CD4-positive, alpha-beta T cell treated with Interleukin-12 subunit alpha and Interleukin-12 subunit beta, for 1 hour (primary cell): ENCODE results near the gene LDLR.
"Not testable (repeated sequence)": the region's sequence is repeated elsewhere in the genome, so short reads cannot be mapped to it uniquely, and the experiment has no call there.

ENCODE experiments used
- DNase-seq: peaks from one replicate; pipeline ENCODE4 v3.0.0-alpha.2; 2020

The LDLR gene

DNA sequence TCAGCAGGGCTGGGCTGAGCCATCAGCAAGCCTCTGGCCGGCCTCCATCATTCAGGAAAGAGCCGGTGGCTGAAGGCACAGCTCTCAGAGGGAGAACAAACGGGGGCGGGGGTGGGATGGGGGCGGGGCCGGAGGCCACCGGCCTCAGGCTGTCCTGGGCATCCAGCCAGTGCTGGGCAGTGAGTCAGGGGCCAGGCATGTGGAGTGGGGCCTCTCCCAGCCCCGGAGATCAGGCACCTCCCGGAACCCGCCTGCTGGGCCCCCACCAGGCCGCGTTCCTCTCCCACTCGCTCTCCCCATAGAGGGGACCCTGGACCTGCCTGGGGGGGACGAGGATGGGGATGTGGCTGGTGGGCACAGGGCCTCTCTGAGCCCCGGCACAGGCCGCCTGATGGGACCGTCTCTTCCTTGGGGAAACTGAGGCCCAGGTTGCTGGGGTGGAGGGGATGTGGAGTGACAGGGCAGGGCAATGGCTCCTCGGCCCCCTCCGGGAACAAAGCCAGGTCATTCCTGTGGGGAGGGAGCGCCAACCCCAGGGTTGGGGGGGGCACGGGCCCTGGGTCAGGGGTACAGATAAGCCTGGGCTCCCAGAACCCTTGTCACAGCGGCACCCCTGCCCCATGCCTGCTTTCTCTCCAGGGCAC, 53.4 kb downstream of the LDLR start:
- DNase-seq: no peak

DNA sequence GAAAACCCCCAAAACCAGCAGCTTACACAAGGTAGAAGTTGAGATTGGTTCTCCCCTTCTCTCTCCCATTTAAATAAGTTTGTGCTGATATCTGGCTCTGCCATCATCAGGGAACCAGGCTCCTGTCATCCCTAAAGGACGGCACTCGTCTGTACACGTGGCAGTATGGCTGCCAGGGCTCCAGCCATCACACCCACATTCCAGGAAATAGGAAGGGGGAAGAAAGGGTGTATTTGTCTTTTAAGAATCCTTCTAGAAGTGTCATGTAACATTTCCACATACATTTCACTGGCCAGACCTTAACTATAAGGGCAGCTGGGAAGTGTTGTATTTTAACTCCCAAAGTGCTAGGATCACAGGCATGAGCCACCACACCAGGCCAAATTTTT, 56.3 kb downstream of the LDLR start:
- no peak for DNase-seq

DNA sequence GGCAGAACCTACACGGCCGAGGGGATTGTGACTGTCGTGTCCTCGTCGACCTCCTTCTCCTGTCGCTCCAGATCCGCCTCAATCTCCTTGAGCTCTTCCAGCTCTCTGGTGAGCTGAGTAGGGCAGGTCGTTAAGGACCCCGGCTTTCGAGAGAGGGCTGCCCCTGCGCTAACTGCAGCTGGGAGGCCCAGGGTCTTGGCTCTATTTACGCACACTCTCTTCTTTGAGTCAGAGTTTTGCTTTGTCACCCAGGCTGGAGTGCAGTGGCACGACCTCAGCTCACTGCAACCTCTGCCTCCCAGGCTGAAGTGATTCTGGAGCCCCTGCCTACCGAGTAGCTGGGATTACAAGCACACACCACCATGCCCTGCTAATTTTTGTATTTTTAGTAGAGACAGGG, 58.7 kb downstream of the LDLR start:
- no peak for DNase-seq

DNA sequence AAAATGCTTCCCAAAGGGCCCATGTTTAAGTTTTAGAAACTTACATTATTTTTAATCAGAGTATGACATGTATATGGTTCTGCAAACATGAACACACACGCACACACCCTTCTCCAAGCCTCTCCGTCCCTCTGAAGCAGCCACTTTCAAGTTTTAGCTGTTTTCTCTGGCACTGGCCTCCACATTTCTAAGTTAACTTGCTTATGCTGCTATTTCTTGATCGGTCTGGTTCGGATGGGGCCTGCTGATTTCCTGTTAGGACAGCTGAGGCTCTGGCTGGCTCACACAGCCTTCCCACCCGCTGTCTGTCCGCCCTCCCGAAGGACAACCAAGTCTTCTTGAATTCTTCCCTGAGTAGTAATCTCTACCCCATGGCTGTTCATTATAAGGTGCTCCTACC, 61.9 kb downstream of the LDLR start:
- DNase-seq: no peak

DNA sequence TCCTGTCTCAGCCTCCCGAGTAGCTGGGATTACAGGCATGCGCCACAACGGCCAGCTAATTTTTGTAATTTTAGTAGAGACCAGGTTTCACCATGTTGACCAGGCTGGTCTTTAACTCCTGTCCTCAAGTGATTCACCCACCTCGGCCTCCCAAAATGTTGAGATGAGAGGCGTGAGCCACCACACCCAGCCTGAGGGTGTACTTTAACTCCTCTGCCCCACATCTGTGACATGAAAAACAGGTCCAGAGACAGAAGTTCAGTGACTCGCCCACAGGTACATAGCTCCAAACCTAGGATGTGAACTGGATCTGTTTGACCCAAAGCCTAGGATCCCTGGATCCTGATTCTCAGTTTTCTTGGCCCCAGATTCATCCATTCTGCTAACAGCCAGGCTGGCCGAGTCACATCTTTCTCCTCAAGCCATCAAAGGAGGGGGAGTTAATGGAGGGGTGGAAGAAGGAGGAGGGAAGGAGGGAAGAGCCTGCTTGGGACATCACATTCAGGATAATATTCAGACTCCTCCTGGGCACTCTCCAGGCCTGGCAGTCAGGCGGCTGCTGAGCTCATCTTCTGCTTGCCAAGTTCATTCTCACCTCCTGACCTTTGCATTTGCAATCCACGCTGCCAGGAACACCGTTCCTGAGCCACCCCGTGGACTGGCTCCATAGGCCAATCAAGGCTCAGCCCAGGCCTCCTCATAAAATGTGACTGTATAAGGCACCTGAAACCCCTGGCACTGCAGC, 63.2 kb downstream of the LDLR start:
- DNase-seq: no peak

DNA sequence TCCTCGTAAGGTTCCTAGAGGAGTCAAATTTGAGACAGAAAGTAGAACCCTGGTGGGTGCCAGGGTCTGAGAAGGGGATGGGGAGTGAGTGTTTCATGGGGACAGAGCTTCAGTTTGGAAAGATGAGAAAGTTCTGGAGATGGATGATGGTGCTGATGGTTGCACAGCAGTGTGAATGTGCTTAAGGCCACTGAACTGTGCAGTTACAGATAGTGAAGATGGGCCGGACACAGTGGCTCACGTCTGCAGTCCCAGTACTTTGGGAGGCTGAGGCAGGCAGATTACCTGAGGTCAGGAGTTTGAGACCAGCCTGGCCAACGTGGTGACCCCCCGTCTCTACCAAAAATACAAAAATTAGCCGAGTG, 65.4 kb downstream of the LDLR start:
- no peak for DNase-seq

DNA sequence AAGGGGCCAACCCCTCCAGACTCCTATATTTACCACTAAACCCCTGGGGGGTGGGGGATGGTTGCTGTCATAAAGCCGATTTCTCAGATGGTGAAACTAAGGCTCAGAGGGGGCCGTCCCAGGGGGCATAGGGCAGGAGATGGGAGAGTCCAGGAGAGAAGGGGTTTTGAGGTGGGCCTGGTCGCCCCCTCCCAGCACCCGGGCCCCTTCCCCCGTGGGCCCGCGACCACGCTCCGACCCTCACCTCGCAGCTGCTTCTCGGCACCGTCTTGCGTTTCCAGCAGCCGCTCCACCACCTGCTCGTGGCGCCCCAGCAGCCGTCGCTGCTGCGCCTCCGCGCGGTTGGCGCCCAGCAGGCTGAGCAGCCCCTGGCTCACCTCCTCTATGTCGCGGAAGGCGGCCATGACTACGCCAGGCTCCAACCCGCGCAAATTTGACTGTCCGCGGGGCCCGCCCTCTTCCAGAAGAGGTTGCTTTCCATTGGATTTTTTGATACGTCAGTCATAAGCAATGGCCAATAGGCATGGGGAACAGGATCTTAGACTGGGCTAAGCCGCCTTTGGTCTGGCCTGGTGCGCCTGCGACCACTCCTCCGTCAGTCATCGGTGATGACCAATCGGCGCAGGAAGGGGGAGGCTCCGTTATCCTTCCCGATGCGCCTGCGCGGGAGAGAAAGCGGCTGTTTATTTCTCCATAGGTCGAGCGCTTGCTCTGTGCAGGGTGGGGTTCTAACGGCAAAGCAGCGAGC, 66.3 kb downstream of the LDLR start, which contains the start of gene SPC24:
SPC24 (minus strand) TSS at position 410 of the 748 bp plus-strand sequence; CDS start at position 404, 6 bp downstream.
- DNase-seq: peak; percentile 95

DNA sequence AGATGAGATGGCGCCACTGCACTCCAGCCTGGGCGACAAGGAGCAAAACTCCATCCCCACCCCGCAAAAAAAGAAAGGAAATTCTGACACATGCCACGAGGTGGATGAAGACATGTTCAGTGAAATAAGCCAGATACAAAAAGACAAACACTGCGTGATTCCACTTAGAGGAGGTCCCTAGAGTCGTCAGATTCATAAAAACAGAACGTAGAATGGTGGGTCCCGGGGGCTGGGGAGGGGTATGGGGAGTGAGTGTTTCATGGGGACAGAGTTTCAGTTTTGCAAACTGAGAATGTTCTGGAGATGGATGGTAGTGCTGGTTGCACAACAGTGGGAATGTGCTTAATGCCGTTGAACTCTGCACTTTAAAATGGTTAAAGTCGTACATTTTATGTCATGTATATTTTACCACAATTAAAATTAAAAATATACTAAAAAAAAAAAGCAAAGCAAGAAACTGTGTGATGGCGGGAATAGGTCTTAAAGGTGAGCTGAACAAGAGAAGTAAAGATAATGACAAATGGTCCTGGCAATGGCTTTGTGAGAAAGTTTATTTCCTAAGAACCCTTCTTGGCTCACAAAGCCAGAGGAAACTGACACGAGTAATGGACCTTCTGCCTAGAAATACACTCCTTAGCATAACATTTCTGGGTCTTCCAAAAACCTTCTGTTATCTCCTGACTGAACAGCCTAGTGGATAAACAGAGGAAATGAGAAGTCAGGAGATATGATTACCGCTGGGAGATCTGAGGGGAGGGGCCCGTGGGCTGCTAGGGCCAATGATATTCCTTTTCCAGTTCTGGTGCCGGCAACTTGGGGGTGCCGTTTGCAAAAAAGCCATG, 70.6 kb downstream of the LDLR start:
- DNase-seq: no peak

DNA sequence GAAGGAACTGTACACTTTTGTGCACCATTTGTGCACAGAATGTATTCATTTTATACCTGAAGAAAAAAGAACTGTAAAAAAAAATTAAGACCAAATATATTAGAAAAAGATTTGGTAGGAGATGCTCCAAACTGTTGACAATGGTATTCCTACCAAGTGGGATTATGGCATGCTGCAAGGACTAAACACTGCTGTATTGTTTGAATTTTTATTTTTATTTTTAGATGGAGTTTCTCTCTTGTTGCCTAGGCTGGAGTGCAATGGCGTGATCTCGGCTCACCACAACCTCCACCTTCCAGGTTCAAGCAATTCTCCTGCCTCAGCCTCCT, 71.1 kb downstream of the LDLR start:
- not testable (repeated sequence) for DNase-seq

DNA sequence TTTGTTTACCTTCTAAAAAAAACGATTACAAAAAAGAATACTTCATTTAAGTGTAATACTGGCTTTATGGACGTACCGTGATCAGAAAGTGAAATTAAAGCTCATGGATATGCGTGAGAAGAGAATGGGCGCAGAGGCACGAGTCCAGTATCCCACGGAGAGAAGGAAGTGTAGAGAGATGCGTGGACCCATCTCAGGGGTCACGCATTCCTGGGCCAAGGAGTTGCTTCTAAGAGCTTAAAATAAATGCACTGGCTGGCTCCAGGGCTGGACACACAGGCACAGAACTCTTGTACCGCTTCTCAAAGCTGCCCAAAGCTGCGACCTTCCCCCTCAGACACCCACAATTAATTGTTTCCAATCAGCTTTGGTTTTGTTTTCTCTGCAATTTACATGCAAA, 75.0 kb downstream of the LDLR start:
- no peak for DNase-seq

DNA sequence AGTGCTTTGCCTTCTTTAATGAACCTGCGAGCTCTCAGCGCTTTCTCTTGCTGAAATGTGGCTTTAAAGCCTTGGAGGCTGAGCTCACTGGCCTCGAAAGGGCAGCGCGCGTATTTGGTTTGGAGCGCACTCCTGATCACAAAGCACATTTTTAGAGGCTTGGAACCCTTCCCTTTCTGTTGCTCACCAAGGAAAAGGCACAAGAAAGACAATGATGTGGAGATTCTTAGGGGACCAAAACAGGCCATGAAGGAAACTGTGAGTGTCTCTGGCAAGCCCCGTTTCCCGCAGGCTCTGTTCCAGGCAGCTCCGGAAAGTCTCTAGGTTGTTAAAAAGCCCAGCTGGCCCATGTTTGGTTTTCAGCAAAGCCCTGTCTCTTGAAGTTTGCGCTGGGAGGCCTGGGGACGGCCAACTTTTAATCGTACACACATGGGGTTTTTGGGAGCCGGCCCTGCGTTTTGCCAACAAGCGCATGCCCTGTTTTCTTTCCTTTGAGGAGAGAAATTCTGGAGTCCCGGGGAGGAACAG, 75.7 kb downstream of the LDLR start:
- no peak for DNase-seq

DNA sequence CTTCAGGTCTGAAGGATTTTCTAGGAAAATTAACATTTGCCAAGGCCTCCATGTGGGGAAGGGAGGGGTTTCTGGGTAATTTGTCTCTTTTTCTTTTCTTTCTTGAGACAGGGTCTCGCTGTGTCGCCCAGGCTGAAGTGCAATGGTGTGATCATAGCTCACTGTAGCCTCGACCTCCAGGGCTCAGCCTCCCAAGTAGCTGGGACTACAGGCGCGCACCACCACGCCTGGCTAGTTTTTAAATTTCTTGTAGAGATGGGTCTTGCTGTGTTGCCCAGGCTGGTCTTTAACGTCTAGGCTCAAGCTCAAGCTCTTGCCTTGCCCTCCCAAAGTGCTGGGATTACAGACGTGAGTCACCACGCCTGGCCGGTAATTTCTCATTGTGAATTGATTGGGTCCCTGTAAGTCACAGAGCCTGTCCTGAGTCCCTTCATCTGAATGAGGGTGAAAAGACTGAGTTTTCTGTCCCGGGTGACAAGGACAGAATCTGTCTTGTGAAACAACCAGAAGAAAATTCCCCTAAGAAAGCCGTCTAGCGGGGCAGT, 76.3 kb downstream of the LDLR start:
- no peak for DNase-seq

DNA sequence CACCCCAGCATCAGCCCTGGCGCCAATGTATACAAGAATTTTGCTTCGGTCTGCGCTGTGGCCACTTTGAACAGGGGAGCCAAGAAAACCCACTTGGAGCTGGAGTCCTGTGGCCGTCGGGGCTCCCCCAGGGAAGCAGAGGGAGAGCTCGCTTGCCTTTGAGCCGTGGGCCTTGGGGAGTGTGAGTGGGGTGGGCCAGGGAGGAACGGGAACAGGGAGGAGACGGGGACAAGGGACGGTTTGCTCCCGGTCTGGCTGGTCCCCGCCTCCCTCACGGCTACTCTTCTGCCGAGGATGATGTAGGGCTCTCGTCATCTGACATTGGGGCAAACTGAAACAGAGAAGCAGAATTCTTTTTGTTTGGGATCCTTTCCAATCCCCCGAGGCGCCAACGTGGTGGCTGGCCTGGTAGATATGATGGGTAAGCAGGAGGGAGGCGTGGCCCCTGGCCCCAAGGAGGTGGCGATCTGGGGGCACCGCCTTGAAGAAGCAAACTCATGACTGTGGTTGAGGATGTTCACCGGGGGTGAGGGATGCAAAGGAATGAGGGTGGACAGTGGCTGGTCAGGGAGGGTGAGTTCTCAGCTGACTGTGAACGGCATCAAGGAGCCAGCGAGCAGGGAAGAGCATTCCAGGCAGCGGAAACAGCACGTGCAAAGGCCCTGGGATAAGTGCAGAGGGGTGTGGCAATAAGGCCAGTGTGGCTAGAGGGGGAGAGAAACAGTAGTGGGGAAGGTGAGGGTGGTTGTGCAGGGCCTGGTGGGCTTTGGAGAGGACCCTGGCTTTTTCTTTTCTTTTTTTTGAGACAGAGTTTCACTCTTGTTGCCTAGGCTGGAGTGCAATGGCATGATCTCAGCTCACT, 77.2 kb downstream of the LDLR start:
- no peak for DNase-seq

DNA sequence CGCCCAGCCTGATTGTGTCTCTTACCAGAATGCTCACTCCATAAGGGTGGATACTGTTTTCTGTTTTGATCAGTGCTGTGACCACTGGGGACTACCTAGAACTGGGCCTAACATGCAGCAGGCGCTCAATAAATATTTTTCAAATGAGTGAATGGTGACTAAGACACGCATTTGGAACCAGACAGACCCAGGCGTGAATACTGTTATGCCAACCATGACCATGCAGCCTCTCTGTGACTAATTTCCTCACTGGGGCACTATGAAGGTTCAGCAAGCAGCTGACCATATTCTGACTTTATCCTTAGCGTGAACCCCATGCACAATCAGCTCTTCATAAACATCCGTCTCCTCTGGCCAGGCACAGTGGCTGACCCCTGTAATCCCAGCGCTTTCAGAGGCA, 79.3 kb downstream of the LDLR start:
- no peak for DNase-seq

DNA sequence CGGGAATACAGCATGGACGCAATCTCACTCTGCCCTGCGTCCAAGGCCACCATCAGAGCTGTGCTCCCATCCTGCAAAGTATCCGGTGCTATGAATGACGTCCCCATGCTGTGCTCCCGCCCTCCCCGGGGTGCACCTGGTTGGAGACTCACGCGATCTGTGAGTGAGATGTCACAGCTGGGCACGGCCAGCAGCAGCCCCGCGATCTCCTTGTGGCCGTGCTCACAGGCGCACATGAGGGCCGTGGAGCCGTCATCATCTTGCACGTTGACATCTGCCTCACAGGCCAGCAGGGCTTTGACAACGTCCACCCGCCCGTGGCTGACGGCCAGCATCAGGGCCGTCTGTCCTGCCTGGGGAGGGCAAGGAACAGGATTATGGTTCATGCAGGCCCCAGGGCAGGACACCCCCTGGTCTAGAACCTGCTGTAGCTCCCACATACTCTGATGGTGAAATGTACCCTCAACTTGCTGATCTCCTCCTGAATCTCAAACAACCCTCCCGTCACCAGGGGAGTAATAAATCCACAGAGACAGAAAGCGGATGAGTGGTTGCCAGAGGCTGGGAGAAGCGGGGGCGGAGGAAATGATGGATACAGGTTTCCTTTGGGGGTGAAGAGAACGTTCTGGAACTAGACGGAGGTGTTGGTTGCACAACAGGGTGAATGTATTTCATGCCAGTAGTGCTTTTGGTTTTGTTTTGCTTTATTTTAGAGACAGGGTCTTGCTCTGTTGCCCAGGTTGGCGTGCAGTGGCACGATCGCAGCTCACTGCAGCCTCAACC, 80.8 kb downstream of the LDLR start:
- DNase-seq: no peak

DNA sequence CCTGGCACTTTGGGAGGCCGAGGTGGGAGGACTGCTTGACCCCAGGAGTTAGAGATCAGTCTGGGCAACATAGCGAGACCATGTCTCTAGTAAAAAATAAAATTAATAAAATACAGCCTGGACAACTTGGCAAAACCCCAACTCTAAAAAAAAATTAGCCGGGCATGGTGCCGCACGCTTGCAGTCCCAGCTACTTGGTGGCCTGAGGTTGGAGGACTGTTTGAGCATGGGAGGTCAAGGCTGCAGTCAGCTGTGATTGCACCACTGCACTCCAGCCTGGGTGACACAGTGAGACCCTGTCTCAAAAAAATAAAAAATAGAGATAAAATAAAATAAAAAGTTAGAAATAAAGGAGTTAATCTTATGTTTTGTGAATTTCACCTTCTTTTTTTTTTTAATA, 81.9 kb downstream of the LDLR start:
- DNase-seq: no peak

DNA sequence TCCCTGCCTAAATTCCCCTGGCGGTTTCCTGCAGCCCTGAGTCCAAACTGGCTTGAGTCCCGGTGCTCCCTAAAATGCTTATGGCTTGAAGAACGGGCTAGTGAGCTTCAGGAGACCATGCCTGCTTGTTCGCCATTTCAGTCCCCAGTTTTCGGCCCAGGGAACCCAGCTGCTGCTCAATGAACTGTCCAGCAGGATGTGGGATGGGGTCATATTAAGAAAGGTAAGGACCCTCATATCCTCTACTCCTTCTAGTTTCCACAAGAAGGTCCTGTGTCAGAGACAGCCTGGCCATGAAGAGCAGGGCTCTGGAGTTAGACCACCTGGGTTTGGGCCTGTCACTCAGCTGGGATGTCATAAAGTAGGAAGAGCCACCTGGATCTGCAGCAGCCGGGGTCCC, 83.3 kb downstream of the LDLR start:
- DNase-seq: no peak

DNA sequence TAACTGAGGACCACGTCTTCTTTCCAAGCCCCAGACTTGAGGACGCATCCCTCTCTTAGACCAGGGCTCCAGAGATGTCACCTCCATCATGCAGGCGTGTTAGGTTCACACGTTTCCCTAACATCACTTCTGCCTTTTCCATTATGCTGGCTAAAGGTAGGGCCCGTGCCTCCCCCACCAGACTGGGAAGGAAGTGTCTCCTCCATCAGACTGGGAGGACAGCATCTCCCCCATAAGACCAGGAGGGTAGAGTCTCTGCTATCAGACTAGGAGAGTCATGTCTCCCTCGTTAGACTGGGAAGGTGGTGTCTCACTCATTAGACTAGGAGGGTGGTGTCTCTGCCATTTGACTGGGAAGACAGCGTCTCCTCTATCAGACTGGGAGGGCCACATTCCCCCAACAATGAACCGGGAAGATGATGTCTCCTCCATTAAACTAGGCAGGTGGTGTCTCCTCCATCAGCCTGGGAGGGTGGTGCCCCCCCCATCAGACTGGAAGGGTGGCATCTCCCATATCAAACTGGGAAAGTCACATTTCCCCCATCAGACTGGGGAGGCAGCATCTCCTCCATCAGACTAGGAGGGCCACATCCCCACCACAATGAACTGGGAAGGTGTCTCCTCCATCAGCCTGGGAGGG, 84.4 kb downstream of the LDLR start:
- no peak for DNase-seq

DNA sequence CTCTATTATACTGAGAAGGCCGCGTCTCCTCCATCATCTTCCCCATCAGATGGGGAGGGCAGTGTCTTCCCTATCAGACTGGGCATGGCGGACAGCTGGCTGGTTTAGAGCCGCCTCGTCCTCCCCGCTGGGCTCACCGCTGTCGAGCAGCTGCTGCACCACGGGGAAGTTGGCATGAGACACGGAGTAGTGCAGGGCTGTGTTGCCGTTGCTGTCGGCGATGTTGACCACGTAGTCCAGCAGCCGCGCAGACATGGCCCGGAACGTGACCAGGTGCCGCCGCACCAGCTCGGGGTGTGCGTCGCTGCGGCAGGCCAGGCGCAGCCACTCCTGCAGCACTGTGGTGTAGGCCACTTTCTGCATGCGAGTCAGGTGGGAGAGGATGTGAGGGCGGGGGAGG, 85.1 kb downstream of the LDLR start:
- DNase-seq: no peak

DNA sequence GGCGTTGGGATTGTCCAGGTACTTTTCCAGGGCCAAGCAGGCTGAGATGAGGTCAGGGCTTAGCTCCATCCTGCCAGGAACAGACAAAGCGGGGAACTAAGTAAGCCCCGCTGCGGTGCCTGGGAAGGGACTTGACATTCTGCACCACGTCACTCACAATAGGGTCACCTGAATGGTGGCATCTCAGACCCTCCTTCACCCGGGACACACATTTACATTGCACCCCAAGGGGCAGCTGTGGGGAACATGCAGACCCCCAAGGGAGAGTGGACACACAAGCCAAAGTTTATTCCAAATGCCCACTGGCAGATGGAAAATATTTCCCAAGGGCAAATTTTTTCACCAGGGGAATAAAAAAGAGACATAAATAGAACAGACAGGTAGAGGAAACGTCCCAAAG, 86.7 kb downstream of the LDLR start:
- DNase-seq: no peak
